T-helper 1 cell (primary cell): Measurements from ENCODE around the gene ATP13A3.

Experiments used
- DNase-seq, 5 donors: peaks; one replicate each; pipeline ENCODE4 v3.0.0-alpha.2; 2012 to 2020

The ATP13A3 gene

DNA sequence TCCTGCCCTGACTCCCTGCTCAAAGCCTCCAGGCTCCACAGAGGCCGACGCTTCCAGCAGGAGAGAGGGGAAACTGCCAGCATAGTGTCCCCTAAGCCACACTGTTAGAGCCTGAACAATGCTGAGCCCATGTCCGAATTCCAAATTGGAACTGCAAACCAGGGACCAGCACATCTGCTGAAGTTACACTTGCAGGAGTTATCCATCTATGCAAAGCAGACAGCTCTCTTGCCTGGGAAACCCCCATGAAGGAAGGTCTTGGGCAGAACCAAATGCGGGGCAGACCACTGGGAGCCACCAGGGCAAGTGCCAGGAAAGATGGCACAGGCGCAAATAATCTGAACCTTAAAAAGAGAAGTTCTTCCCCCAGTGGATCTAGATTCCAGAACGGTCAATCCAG lies 117.9 kb downstream of the ATP13A3 start:
- DNase-seq = no peak

DNA sequence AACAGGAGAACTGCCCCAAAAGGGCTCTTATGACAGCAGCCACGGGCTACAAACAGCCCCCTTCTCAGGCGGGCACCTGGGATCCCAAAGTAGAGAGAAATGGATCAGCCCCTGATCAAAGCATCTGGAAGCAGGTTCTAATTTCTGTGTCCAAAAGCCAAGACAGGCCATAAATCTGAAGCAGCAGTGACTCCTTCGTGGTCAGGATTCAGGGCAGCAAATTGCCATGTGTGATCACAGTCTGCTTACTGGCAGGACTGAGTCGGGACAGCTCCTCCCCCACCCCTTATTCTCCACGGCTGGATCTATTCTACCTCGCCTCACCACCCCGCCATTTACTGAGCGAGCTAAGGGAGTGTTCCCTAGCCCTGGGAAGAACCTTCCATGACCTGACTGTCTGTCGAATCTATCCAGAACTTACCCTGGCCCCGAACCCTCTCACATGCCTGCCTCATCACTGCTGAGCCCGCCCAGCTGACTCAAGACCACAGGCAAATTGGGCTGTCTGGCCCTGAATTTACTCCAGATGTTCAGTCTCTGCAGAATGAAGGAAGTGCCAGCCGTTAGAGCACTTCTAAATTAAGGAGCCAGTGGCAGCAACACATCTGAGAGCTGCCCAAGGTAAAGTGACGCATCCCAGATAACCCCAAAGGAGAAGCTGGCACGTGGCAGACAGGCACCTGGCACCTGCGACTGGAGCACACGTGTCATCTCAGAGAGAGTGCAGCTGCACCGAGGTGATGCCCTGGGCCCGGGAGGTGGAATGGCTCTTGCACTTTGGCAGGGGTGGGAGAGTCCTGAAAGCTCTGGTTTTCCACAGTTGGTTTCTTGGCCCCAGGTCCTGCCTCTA lies 118.6 kb downstream of the ATP13A3 start:
- no peak for DNase-seq

DNA sequence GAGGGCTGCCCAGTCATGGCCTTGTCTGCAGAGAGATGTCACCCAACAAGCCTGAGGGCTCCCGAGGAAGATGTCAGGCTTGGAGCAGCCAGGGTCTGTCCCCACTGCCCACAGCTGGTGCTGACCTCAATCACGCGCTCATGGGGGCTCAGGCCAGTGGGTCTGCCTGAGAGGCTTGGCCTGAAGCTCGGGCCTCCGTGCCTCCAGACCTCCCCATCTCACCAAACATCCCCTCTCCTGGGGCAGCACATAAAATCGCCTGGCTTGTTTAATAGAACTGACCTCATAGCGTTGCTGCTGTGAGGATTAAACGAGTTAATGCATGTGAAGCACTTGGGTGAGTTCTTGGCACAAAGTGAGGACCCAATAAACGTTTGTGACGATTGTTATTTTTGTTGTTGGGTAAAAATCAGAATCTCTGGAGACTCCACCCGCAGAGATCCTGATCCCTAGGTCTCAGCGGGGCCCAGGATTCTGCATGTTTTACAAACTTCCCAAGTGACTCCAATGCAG lies 120.8 kb downstream of the ATP13A3 start:
- DNase-seq = no peak

DNA sequence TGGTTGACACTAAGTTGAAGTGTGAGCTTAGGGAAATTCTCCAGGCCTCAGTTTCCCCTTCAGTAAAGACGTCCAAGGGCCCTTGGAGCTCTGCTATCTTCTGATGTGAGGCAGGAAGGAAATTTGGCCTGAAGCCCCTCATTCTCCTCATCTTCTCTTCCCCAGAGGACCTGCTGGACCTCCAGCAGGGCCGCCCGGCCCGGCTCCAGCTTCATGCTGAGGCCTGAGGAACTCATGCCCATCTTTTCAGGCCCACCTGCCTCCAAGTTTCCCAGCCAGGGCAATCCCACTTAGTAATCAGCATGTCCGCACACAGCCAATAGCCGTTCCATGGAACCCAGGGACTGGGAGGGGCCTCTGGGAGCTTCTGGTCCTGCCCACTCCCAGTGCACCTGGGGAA lies 121.3 kb downstream of the ATP13A3 start:
- no peak for DNase-seq

DNA sequence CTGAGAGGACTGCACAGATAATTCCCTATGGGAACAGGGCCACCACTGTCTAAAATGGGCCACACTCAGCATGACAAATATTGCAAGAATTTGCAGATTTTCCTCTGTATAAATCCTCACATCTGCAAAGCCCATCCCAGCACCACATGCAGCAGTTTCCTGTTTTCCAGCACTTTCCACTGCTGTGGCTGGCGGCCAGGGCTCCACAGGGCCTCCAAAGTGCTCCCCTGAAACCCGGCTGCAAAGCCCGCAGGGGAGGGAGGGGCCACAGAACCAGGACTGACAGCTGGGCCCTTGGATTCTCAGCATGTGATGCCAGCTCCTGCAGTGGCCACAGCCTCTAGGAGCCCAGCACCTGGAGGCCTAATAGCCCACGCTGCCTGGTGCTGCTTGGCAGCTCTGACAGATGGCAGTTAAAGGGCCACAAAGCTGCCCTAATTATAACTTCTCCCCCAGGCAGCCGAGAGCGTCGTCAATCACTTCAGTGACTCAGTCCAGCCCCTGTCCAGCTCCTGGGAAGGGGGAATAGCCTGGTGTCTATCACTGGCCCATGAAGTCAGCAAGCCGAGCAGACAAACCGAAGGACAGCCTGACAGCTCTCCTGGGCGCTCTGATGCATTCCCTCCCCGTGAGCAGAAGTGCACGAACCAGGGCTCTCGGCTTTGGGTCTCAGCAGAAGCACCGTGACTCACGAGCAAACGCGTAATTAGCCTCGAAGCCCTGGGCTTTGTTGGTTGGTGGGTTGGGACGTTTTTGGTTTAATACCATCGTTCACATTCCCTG lies 122.0 kb downstream of the ATP13A3 start:
- no peak for DNase-seq

DNA sequence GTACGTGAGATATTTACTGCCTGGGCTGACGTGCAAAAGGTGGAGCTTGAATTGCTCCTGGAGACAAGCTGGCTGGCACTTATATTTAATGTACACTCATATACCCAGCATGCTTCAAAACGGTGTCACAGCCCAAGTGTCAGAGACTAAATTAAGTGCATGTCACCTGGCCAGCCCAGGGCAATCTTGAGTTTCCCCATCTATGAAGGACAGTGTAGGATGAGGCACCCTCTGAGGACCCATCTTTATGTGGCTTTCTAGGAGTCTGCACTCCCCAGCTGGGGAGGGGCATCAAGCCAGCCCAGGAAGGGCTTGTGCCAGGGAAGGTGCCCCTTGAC lies 122.5 kb downstream of the ATP13A3 start:
- no peak for DNase-seq

DNA sequence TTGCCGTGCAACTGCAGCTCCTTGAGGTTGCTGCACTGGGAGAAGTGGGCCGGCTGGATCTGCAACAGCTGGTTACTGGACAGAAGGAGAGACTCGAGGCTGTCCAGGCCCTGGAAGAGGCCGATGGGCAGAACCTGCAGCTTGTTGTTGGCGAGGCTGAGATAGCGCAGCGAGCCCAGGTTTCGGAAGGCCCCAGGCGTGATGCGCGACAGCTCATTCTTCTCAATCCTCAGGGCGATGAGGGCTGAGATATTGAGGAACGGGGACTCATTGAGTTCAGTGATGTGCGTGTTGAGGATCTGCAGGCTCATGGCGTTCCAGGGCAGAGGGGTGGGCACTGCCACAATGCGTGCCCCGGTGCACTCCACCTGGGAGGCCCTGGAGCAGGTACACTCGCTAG lies 126.2 kb downstream of the ATP13A3 start:
- no peak for DNase-seq

- no peak for DNase-seq
Measured at GRCh38 chr3:194357681-194358080, 129.1 kb downstream of the ATP13A3 start.

DNA sequence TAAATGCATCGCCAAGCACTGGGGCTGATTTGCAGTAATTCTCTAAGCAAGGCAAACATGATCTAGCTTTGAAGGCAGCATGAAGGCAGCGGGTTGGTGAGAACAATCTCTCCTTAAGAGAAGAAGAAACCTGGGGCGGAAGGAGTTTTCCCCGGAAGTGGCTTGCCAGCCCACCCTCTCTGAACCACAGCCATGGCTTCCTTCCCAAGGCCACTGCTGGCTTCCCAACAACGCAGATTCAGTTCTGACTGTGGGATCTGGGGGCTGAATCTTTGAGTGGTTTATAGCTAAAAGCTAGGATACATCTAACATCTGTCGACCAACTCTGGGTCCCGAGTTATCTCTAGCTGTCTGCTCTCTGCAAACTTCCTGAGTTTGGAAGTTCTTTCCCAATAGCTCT lies 131.4 kb downstream of the ATP13A3 start:
- DNase-seq = no peak

DNA sequence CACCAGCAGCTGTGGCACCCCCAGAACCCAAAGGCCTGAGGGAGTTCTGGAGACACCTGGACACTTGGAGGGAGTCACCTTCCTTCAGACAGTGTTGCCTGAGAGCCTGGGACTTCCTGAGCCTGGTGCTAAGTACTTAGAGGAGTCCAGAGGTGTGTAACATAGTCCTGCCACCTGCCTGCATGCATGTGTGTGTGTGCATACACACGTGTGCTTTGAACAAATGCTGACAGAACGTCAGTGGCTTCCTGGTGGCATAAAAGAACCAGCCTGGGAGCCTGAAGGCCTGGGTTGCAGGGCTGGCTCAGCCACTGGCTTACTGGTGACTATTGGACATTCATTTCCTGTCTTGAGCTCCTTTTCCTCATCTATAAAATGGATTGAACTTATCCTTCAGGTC lies 132.5 kb downstream of the ATP13A3 start:
- no peak for DNase-seq
